Measurements from ENCODE around the gene ARL9.

Gene ARL9

DNA sequence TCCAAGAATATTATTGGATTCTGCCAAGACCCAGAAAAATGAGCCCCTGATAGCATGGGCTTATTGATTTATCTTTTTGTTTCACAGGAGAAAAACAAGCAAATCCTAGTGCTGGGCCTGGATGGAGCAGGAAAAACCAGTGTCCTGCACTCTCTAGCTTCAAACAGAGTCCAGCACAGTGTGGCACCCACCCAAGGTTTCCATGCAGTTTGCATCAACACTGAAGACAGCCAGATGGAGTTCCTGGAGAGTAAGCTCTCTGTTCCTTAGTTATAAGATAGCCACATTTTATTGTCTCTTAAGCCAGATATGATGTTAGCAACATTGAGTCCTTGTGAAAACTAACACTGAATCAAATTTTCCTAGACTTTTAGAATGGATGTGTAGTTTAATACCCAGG lies 5.5 kb downstream of the ARL9 start (continued):
- TF ChIP-seq ZBTB20 (tag by site-specific recombination; IDR thresholded peaks at IDR 0.05) (no peak), IKZF3 (tag by site-specific recombination; IDR thresholded peaks at IDR 0.05) (no peak)
- TF ChIP-seq, protein P1, sequence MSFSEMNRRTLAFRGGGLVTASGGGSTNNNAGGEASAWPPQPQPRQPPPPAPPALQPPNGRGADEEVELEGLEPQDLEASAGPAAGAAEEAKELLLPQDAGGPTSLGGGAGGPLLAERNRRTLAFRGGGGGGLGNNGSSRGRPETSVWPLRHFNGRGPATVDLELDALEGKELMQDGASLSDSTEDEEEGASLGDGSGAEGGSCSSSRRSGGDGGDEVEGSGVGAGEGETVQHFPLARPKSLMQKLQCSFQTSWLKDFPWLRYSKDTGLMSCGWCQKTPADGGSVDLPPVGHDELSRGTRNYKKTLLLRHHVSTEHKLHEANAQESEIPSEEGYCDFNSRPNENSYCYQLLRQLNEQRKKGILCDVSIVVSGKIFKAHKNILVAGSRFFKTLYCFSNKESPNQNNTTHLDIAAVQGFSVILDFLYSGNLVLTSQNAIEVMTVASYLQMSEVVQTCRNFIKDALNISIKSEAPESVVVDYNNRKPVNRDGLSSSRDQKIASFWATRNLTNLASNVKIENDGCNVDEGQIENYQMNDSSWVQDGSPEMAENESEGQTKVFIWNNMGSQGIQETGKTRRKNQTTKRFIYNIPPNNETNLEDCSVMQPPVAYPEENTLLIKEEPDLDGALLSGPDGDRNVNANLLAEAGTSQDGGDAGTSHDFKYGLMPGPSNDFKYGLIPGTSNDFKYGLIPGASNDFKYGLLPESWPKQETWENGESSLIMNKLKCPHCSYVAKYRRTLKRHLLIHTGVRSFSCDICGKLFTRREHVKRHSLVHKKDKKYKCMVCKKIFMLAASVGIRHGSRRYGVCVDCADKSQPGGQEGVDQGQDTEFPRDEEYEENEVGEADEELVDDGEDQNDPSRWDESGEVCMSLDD (tag by site-specific recombination; IDR thresholded peaks at IDR 0.05), result no peak

GRCh38 chr4:56512166-56512565 lies 6.6 kb downstream of the ARL9 start:
- no peak overlapping the region for H3K4me3 ChIP-seq (ENCODE audit: low read depth, low read length)
- H3K36me3 ChIP-seq (ENCODE audit: control insufficient read depth in 2 of 2, insufficient read depth in 1 of 2, low read length in 2 of 2), result no peaks in the 10 kb centered on the region
- H3K27ac ChIP-seq (ENCODE audit: extremely low read depth, low read depth, low read length), result no peak overlapping the region
- no peaks in the 10 kb centered on the region for H3K4me1 ChIP-seq (ENCODE audit: control insufficient read depth, insufficient read depth, low read length)
- no peaks in the 10 kb centered on the region for H3K9me3 ChIP-seq (ENCODE audit: control insufficient read depth, insufficient read depth, low read depth, low read length)
- ChIA-PET POLR2A (interaction anchor here (0.6 to 0.7 kb wide), 2 partner anchors 49 to 108 kb away, joined by 5 to 6 read pairs; no protein-coding TSS in a partner anchor), CTCF (no interaction called here)
- TF ChIP-seq ZNF701 (tag by site-specific recombination; IDR thresholded peaks at IDR 0.05) (no peak), WT1 (tag by site-specific recombination; IDR thresholded peaks at IDR 0.05) (peak; percentile 60), ZIC2 (tag by site-specific recombination; IDR thresholded peaks at IDR 0.05) (no peak), ZNF174 (tag by site-specific recombination; IDR thresholded peaks at IDR 0.05) (no peak), ZBTB20 (tag by site-specific recombination; IDR thresholded peaks at IDR 0.05) (no peak)

DNA sequence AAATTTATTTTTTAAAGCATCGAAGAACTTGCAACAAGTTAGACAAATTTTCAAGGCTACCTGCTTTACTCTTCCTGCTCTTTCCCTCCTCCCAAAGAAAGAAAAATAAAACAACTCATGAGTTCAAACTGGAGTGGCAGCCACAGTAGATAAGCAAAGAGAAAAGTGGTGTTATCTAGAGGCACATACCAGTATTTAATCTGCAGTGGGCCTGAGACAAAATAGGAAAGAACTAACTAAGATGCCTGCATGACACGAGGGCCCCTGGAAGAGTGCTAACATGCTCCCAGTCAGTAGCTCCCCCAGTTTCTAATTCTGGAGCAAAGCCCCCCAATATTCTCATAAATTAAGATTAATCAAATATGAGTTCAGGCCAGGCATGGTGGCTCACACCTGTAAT lies 7.9 kb downstream of the ARL9 start:
- Histone ChIP-seq H3K4me3 (ENCODE audit: low read depth, low read length) (no peak overlapping the region), H3K27ac (ENCODE audit: extremely low read depth, low read depth, low read length) (no peak overlapping the region), H3K4me1 (ENCODE audit: control insufficient read depth, insufficient read depth, low read length) (no peaks in the 10 kb centered on the region), H3K36me3 (ENCODE audit: control insufficient read depth in 2 of 2, insufficient read depth in 1 of 2, low read length in 2 of 2) (no peaks in the 10 kb centered on the region), H3K9me3 (ENCODE audit: control insufficient read depth, insufficient read depth, low read depth, low read length) (no peaks in the 10 kb centered on the region)
- TF ChIP-seq ZNF571 (tag by site-specific recombination; IDR thresholded peaks at IDR 0.05), result no peak
- no peak for TF ChIP-seq KLF10 (tag by site-specific recombination; IDR thresholded peaks at IDR 0.05)
- no peak for TF ChIP-seq ZNF791 (tag by site-specific recombination; IDR thresholded peaks at IDR 0.05)
- TF ChIP-seq ZNF18 (tag by site-specific recombination; IDR thresholded peaks at IDR 0.05), result no peak
- TF ChIP-seq, protein P2, sequence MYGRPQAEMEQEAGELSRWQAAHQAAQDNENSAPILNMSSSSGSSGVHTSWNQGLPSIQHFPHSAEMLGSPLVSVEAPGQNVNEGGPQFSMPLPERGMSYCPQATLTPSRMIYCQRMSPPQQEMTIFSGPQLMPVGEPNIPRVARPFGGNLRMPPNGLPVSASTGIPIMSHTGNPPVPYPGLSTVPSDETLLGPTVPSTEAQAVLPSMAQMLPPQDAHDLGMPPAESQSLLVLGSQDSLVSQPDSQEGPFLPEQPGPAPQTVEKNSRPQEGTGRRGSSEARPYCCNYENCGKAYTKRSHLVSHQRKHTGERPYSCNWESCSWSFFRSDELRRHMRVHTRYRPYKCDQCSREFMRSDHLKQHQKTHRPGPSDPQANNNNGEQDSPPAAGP (tag by site-specific recombination; IDR thresholded peaks at IDR 0.05), result no peak
- TF ChIP-seq ZNF549 (tag by site-specific recombination; IDR thresholded peaks at IDR 0.05), result no peak
- no peak for TF ChIP-seq ZNF664 (tag by site-specific recombination; IDR thresholded peaks at IDR 0.05)
- TF ChIP-seq ZNF155 (tag by site-specific recombination; IDR thresholded peaks at IDR 0.05), result no peak
- TF ChIP-seq ZNF548 (tag by site-specific recombination; IDR thresholded peaks at IDR 0.05), result no peak
- POLR2A ChIA-PET, result no interaction called here
- CTCF ChIA-PET, result no interaction called here

All from HEK293 (cell line).